ENCODE measurements around the gene ZNF10. TPM values are rescaled to one million over a fixed set of nuclear protein-coding genes. Genes with fewer than 3 reads are reported as not detected.
A peak's percentile ranks its signal among the peaks of the same experiment; 100 is the strongest.

The ZNF10 gene
- total and polyA plus RNA-seq, 4 donors = 1.8 to 5.6 (median 4.3) TPM

- H3K4me3 ChIP-seq (ENCODE audit: low read depth in 1 of 3, low read length in 3 of 3) = peak overlapping the region in 2 of 3 donors; percentile 62 to 63
- no peak overlapping the region for H3K27ac ChIP-seq (ENCODE audit: low read depth in 1 of 2, low read length in 2 of 2)
- no peak for TF ChIP-seq TAF1 (conservative IDR thresholded peaks at IDR 0.05)
- no peak for TF ChIP-seq REST (IDR thresholded peaks at IDR 0.05)
- TF ChIP-seq NR2F2 (IDR thresholded peaks at IDR 0.05) = no peak
- TF ChIP-seq FOXA1 (IDR thresholded peaks at IDR 0.05) = no peak
- no peak for TF ChIP-seq HNF4G (IDR thresholded peaks at IDR 0.05)
- no peak for DNase-seq (ENCODE audit: low spot score)
- no peaks in the 10 kb centered on the region for H3K27me3 ChIP-seq (ENCODE audit: control insufficient read depth in 4 of 4, insufficient read depth in 4 of 4, low read length in 3 of 4)
- no peak overlapping the region for H3K9ac ChIP-seq (ENCODE audit: low read depth in 1 of 2, low read length in 2 of 2)
- H3K9me3 ChIP-seq (ENCODE audit: control insufficient read depth in 4 of 4, low read length in 3 of 4) = peaks cover 61 to 96% (median 78%) of the 10 kb centered on the region in 4 donors
- no peaks in the 10 kb centered on the region for H3K4me1 ChIP-seq (ENCODE audit: control insufficient read depth in 4 of 4, insufficient read depth in 4 of 4, low read length in 3 of 4)
- H3K36me3 ChIP-seq (ENCODE audit: control insufficient read depth in 4 of 4, insufficient read depth in 3 of 4, low read depth in 1 of 4, low read length in 3 of 4) = peaks cover 3 to 24% (median 21%) of the 10 kb centered on the region in 4 donors
- whole genome bisulfite sequencing = 99% methylated on average over 2 of the region's 2 CpGs
These were observed 76.0 kb downstream of the ZNF10 start for GRCh38 chr12:133206390-133206789.

Other genes with a start within 250 kb of the ZNF10 start
- 10 to 100 TPM; 21.7 to 23.4 TPM for gene CHFR, start 243.0 kb upstream of the ZNF10 start, total RNA-seq
- gene CHFR, start 243.0 kb upstream of the ZNF10 start, polyA plus RNA-seq = 1 to 10 TPM; 7.0 to 7.5 TPM
- gene ZNF605, start 174.3 kb upstream of the ZNF10 start, total RNA-seq = 1 to 10 TPM; 3.6 to 9.5 TPM
- 1 to 10 TPM; 1.2 to 3.5 TPM for gene ZNF605, start 174.3 kb upstream of the ZNF10 start, polyA plus RNA-seq
- gene ZNF26, start 144.3 kb upstream of the ZNF10 start, total RNA-seq = 1 to 10 TPM; 6.9 to 9.5 TPM
- 1 to 10 TPM; 1.7 to 2.8 TPM for gene ZNF26, start 144.3 kb upstream of the ZNF10 start, polyA plus RNA-seq
- gene ZNF84, start 93.1 kb upstream of the ZNF10 start, total RNA-seq = 10 to 100 TPM in 1 of 2 donors, 1 to 10 TPM in 1; 9.5 to 15.6 TPM
- 1 to 10 TPM; 3.2 to 4.8 TPM for gene ZNF84, start 93.1 kb upstream of the ZNF10 start, polyA plus RNA-seq
- 10 to 100 TPM; 10.0 to 12.4 TPM for gene ZNF140, start 49.7 kb upstream of the ZNF10 start, total RNA-seq
- 1 to 10 TPM; 5.2 to 6.3 TPM for gene ZNF140, start 49.7 kb upstream of the ZNF10 start, polyA plus RNA-seq
- 1 to 10 TPM in 1 of 2 donors, under 1 TPM in 1; 0.61 to 1.3 TPM for gene ZNF891, start 353 bp upstream of the ZNF10 start, total RNA-seq
- under 1 TPM; 0.13 to 0.29 TPM for gene ZNF891, start 353 bp upstream of the ZNF10 start, polyA plus RNA-seq
- 10 to 100 TPM; 14.3 to 23.0 TPM for gene ZNF268, start 50.9 kb downstream of the ZNF10 start, total RNA-seq
- 1 to 10 TPM; 4.8 to 7.1 TPM for gene ZNF268, start 50.9 kb downstream of the ZNF10 start, polyA plus RNA-seq
- gene ANHX, start 105.2 kb downstream of the ZNF10 start, total RNA-seq = not detected
- not detected for gene ANHX, start 105.2 kb downstream of the ZNF10 start, polyA plus RNA-seq

Measured in liver (tissue), 9 donors.